HG02623 (cell line): ENCODE results near the gene POU6F1.
"Not testable (repeated sequence)": the region's sequence is repeated elsewhere in the genome, so short reads cannot be mapped to it uniquely, and the experiment has no call there.

Source experiments
- ATAC-seq: cut with Tn5 transposase; IDR thresholded peaks from one replicate; pipeline ENCODE4 v1.9.1; 2021; ENCODE audit warnings: moderate library complexity; ENCODE audit not compliant: unreplicated experiment

POU6F1 gene

DNA sequence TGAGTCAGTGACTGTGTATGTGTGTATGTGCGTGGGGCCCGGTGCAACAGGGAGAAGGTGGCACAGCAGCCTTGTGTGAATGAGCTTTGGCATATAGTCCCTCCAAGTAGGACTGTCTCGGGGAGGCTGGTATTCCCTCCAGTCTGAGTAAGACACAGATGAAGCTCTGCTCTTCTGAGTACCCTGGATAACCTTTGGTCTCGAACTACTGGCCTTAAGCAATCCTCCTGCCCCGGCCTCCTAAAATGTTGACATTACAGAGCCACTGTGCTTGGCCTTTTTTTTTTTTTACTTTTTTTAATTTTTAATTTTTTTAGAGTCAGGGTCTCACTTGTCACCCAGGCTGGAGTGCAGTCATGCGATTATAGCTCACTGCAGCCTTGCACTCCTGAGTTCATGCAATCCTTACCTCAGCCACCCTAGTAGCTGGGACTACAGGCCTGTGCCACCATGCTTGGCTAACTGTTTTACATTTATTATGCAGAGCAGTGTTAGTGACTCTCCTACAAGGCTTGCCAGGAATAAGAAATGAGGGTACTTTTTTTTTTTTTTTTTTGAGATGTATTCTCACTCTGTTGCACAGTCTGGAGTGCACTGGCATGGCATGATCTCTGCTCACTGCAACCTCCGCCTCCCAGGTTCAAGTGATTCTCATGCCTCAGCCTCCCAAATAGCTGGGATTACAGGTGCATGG lies 11.4 kb upstream of the POU6F1 start:
- no peak for ATAC-seq

DNA sequence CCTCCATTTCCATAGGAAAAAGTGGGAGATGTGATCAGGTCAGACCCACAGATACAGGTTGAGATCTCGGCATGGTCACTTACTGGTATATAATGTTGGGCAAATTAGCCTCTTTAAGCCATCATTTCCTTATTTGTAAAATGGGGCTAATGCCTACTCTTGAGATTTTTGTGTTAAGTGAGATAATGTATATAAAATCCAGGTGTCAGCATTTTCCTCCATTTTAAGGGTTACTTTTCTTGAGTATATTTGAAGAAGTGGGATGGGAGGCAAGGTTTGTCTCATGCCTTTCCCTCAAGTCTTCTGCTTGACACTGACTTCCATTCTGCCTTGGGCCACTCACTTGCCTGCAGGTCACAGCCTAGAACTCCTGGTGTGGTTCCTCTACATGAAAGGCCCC lies 10.1 kb upstream of the POU6F1 start:
- no peak for ATAC-seq

DNA sequence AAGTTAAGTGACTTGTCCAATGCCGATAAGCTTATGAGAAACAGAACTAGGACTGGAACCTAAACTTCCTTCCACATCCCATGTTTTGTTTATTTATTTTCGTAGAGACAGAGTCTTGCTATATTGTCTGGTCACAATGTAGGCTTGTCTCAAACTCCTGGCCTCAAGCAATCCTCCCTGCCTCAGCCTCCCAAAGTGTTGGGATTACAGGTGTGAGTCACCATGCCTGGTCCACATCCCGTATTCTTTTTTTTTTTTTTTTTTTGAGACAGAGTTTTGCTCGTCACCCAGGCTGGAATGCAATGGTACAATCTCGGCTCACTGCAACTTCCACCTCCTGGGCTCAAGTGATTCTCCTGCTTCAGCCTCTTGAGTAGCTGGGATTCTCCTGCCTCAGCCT lies 9.2 kb upstream of the POU6F1 start:
- ATAC-seq: not testable (repeated sequence)

DNA sequence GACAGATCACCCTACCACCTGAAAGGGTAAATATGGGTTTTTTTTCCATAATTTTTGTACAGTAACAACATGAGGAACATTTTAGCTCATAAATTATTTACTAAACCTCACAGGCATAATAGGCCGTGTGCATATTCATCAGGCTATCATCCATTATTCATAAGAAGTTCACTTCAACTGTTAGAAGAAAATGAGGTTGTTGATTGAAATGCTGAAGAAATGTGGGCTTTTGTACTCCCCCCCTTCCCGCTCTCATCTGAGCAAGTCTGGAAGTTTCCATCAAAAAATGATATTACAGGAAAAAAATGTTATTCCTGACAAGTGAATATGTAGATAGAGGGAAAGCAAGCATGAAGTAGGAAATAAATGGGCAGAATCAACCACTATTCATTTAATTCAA lies 7.9 kb upstream of the POU6F1 start:
- no peak for ATAC-seq

DNA sequence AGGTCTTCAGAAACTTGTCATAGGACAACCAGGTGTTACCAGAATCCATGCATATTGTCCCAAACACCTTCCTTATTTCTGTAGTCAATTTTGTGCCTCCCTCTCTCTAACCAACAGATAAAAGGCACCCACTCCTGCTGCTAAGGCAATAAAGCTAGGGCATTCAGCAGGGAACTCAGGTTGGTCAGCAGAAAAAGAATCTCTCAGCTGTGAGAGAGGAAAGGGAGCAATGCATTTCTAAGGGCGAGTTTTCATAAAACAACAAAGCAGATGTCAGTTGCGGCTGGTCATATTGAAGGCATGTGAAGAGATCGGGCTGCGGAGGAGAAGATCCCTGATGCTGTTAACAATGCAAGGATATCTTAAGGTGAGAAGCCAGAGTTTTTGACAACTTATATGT lies 7.4 kb upstream of the POU6F1 start:
- ATAC-seq: no peak

DNA sequence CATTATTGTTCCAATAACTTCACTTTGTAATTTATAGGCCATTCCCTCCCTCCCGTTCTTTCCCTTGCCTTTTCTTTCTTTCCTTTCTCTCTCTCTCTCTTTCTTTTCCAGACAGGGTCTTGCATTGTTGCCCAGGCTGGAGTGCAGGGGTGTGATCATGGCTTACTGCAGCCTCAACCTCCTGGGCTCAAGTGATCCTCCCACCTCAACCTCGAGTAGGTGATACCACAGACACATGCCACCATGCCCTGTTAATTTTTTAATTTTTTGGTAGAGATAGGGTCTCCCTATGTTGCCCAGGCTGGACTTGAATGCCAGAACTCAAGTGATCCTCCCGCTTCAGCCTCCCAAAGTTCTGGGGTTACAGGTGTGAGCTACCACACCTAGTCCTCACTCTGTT lies 6.8 kb upstream of the POU6F1 start:
- no peak for ATAC-seq

DNA sequence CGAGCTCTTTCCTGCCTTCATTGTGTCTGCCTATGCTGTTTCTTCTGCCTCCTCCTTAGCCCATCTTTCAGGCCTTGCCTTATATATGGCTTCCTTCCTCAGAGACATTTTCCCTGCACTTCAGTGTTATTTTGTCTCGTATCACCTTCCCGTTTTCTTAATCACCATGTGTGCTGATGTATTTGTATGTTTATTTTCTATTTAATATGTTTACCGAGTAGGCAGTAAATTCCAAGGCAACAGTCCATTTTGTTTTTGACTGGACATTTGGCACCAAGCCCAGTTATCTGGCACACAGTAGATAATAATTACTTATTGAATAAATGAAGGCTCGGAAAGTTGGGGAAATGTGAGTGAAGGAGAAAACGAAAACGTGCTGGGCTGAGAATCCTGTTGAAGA lies 4.6 kb upstream of the POU6F1 start:
- ATAC-seq: no peak

DNA sequence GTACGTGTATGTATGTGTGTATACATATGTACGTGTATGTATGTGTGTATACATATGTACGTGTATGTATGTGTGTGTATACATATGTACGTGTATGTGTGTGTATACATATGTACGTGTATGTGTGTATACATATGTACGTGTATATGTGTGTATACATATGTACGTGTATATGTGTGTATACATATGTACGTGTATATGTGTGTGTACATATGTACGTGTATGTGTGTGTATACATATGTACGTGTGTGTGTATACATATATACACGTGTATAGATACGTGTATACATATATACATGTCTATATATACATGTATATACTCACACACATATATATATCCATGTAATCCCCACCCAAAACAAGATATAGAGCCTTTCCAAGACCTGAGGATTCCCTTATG lies 2.0 kb upstream of the POU6F1 start:
- ATAC-seq: not testable (repeated sequence)

DNA sequence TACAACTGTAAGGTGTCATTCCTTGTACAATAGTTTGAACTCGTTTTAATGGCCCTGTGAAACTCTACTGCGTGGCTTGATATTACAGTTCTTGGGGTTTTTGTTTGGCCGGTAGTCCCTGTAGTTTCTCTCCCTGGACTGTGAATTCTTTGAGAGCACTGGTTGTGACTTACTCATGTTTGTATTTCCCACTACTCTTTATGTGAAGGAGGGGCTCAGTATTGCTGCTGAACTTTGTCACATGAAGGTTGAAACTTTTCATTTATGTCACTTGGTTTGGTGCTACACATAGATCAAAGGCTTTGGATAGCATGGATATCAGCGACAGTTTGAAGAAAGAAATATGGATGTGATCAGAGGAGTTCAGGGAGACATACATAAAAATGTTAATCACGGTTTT lies 1.5 kb upstream of the POU6F1 start:
- no peak for ATAC-seq

DNA sequence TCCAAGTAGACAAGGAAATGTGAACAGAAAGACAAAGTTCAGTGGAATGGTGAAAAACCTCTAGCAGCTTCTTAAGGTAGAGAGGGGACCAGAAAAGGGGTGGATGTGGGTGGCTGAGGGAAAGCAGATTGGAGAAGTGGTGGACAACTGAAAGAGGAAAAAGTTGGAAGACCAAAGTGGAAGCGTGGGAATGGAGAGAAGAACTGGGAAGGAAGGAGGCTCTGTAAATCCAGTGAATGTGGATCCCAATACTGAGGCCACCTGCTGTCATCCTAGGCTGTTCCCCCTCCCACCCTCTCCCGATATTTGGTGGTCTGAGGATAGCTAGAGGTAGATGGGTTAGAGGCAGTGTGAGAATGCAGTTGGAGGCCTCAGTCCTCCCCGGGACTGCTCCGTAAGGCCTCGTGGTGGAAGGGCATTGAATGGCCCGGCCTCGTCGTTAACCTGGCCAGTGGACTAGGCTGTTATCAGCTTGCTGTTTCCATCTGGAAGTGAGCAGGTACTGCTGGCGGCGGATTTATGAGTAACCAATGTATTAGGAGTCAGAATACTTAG lies 822 bp upstream of the POU6F1 start:
- ATAC-seq: no peak

DNA sequence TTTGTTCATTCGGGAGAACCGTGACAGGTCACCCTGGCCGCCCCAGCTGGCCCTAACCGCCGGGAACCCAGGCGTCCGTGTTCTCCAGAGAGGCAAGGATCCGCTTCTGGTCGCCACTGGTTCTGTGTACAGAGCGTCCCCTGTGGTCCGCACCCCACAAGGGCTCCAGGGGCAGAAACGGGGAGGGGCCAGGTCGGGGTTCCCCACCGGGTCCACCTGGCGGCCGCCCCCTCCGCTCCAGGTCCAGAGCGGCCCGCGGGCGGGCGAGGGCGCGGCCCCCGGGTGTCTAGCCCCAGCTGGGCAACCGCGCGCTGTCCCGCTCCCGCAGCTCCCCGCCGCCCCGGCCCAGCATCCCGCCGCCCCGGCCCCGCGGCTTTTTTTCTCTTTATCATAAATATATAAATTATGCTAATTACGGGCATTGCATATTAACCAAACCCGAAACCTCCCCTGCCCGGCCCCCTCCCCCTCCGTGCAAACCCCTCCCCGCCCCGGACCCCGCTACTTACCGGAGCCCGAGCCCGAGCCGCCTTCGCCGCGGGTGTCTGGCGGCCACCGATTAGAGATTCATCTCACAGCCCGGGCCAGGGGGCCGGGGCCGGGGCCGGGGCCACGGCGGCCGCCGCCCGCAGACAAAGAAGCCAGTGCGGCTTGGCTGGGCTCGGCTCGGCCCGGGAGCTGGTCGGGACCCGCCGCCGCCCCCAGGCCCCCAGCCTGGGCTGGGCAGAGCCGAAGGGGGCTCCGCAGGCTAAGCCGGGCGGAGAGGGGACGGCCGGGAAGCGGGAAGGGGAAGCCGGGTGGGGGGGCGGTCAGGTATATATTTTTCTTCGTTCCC lies 512 bp downstream of the POU6F1 start:
- ATAC-seq: peak; percentile 42

DNA sequence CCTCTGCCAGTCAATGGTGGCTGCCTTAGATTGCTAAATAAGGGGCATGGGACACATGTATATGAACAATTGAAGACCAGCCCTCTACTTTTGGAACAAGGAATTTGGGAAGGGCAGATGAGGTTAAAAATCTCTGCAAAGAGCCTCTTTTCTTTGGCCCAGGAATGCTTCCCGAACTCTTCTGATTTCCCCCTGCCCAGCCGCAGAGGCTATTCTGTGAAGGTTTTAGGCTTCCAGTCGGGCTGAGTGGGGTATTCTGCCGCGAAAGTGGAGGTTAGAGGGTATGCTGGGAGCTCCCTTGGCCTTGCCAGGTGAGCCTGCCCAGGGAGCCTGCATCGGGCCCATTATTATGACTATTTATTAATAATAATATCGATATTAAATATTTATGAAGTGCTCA lies 1.2 kb downstream of the POU6F1 start:
- no peak for ATAC-seq

DNA sequence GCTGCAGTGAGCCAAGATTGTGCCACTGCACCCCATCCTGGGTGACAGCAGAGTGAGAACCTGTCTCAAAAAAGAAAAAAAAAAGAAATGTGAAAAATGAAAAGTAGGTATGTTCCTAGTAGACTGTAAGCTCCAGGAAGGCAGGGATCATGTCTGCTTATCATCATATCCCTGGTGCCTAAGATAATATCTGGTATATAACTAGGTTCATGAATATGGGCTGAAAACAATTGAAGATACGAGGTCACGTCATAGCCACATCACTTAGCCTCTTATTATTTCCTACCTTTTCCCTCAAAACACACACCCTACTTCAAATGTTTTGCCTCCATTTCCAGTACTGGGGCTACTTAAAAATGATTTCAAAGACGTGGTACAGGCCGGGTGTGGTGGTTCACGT lies 3.0 kb downstream of the POU6F1 start:
- no peak for ATAC-seq

DNA sequence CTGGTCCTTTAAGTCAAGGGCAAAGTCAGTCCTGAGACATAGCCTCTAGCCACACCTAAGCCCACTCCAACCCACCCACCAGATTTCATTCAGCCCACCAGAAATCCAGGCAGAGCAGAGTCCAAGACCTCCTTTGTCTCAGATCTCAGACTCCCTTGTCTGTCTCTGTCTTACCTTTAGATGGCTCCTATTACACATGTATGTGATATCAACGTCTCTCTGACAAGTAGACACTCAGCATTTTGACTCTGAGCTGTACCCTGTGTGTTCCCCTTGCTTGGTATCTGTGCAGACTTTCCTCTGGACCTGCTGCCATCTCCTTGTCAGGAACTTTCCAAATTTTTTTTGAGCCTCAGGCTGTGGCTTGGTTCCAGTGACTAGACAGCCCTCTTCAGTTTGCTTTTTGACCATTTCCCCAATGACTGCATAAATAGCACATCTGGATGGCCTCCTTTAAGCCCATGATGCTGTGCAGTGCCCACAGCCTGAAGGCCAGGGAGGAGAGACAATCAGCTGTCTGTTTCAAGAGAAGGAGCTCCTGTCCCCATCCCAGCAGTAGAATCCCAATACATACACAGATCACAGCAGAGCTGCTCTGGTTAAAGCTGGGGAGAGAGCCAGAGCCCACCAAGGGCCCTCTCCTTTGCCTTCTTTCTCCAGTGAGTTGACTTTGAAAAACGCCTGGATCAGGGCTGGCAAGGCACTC lies 7.0 kb downstream of the POU6F1 start:
- ATAC-seq: no peak

DNA sequence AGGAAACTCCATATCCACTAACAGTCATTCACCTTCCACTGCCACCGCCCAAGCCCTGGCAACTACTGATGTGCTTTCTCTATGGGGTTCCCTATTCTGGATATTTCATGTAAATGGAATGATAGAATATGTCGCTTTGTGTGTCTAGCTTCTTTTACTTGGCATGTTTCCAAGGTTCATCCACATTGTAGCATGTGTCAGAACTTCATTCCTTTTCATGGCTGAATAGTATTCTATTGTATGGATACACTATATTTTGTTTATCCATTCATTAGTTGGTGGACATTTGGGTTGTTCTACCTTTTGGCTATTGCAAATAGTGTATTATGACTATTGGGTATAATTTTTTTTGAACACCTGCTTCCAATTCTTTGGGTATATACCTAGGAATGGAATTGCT lies 8.6 kb downstream of the POU6F1 start:
- no peak for ATAC-seq

DNA sequence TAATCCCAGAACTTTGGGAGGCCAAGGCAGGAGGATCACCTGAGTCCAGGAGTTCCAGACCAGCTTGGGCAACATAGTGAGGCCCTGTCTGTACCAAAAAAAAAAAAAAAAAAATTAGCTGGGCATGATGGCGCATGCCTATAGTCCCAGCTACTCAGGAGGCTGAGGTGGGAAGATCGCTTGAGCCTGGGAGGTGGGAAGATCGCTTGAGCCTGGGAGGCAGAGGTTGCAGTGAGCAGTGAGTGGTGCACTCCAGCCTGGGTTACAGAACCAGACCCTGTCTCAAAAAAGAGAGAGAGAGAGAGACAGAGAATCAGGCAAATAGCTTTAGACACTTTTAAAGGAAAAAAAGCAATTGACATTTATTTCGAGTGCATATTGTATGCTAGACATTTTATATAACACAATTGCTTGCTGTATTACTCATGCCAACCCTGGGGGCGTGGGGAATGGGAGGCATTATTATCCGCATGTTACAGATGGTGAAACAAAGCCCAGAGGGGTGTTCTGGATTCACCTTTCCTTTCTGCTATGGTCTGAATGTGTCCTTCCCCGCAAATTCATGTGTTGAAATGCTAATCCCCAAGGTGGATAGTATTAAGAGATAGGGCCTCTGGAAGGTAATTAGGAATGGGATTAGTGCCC lies 9.7 kb downstream of the POU6F1 start:
- ATAC-seq: no peak

DNA sequence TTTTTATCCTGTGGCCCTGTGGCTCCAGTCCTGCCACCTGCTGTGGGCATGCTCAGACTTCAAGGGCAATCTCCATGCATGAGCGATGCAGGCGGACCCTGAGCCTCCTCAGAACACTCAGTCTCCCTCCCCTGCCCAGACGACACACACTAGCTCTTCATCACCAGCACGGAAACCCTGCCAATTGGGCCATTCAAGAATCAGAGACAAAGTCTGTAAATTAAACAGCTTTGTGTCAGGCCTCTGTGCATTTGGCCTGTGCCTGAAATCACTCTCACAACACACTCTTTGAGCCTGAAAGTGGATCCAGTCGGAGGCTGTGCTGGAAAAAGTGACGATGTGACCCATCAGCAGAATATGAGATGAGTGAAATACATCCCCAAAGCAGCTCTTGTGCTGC lies 12.5 kb downstream of the POU6F1 start:
- no peak for ATAC-seq

DNA sequence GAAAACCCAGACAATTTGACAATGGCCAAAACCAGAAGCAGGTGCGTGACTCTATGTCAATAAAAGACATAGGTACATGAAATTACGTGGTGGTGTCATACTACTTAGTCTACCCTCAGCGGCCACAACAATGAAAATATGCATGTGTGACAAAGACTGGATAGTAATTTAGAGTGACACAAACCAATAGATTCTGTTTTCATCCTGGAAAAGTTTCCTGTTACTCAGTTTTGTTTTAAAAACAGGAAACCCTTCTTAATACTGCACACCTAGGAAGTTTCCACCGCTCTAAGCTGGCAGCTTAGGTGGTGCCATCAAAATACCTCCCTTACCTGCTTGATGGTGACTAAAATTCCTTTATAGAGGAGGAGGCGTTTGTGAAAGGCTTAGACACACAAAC lies 15.1 kb downstream of the POU6F1 start:
- ATAC-seq: no peak

DNA sequence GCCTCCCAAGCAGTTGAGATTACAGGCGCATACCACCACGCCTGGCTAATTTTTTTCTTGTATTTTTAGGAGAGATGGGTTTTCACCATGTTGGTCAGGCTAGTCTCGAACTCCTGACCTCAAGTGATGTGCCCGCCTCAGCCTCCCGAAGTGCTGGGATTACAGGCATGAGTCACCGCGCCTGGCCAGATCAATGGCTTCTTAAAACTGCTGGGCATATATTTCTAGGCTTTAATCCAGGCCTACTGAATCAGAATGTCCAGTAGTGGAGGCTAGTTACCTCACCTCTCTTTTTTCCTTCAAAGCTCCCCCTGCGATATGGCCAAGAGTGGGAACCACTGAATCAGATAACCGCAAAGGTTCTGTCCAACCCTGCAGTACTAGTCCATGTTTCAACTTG lies 17.1 kb downstream of the POU6F1 start:
- ATAC-seq: no peak

DNA sequence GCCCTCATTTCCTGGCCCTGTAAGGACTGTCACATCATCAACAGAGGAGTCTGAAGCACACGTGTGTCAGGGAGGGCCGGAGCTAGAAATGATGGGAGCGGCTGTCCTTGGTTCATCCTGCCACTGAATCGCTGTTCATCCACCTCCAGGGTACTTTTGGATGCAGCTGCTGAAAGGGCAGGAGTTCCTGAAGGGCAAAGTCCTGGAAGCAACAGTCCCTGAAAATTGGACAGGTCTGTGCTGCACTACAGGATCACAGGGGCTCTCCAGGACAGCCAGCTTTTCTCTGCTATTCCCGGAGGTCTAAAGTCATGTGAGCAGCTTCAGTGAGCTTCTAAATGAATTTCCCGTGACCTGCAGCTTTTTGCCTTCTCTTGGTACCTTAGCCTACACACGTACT lies 17.7 kb downstream of the POU6F1 start:
- ATAC-seq: no peak

DNA sequence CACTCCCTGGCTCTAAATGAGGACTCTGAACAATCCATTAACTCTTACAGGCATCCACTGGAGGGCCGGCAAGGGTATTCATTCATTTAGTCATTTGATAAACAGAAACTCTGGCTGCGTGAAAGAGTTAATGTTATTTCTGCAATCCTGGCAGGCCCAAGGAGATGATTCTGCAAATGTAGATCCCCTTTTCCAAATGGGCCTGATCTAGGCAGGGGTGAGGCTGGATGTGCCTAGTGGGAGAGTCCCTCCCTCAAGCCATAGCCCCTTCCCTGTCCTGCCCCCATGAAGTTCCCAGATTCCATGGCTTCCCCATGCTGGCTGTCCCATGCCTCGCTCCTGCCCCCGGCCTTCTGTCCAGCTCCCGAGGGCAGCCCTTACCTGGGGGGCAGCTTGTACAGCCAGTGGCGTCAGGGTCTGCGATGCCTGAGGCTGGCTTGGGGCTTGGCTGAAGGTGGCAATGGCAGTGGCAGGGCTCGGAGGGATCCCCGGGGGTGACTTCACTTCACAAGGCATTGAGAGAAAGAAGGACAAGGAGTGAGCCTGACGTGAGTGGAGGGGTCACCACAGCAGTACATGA lies 18.4 kb downstream of the POU6F1 start:
- no peak for ATAC-seq
